ENCODE measurements around the gene PCAT6. TPM values are rescaled to one million over a fixed set of nuclear protein-coding genes. Genes with fewer than 3 reads are reported as not detected.

PCAT6 gene
- total RNA-seq, 1 donor from 2014 or later: 6.8 TPM

GRCh38 chr1:202796670-202797069, 14.1 kb upstream of the PCAT6 start:
- Mint-ChIP-seq H3K27ac (ENCODE audit: unreplicated experiment) (peak overlapping the region; percentile 32), H3K9me3 (ENCODE audit: low read depth) (no peaks in the 10 kb centered on the region), H3K36me3 (ENCODE audit: low read depth) (peaks cover 1% of the 10 kb centered on the region), H3K27me3 (ENCODE audit: low read depth) (no peaks in the 10 kb centered on the region), H3K4me1 (ENCODE audit: low read depth) (peaks cover 30% of the 10 kb centered on the region), H3K4me3 (ENCODE audit: unreplicated experiment) (no peak overlapping the region)
- no peak for DNase-seq (ENCODE audit: low spot score)
- TF ChIP-seq CTCF (IDR thresholded peaks at IDR 0.05): no peak

- H3K9me3 Mint-ChIP-seq (ENCODE audit: low read depth): no peaks in the 10 kb centered on the region
- peaks cover 1% of the 10 kb centered on the region for H3K36me3 Mint-ChIP-seq (ENCODE audit: low read depth)
- H3K27me3 Mint-ChIP-seq (ENCODE audit: low read depth): no peaks in the 10 kb centered on the region
- no peak for TF ChIP-seq CTCF (IDR thresholded peaks at IDR 0.05)
- no peak for DNase-seq (ENCODE audit: low spot score)
- peak overlapping the region; percentile 27 for H3K27ac Mint-ChIP-seq (ENCODE audit: unreplicated experiment)
- no peak overlapping the region for H3K4me3 Mint-ChIP-seq (ENCODE audit: unreplicated experiment)
- H3K4me1 Mint-ChIP-seq (ENCODE audit: low read depth): peaks cover 42% of the 10 kb centered on the region
These were observed 12.5 kb upstream of the PCAT6 start for GRCh38 chr1:202798260-202798659.

- Mint-ChIP-seq H3K9me3 (ENCODE audit: low read depth) (no peaks in the 10 kb centered on the region), H3K27me3 (ENCODE audit: low read depth) (no peaks in the 10 kb centered on the region), H3K27ac (ENCODE audit: unreplicated experiment) (no peak overlapping the region), H3K4me3 (ENCODE audit: unreplicated experiment) (no peak overlapping the region), H3K4me1 (ENCODE audit: low read depth) (peaks cover 48% of the 10 kb centered on the region), H3K36me3 (ENCODE audit: low read depth) (peaks cover 1% of the 10 kb centered on the region)
- no peak for TF ChIP-seq CTCF (IDR thresholded peaks at IDR 0.05)
- no peak for DNase-seq (ENCODE audit: low spot score)
These were observed 11.9 kb upstream of the PCAT6 start for GRCh38 chr1:202798792-202799331.

DNA sequence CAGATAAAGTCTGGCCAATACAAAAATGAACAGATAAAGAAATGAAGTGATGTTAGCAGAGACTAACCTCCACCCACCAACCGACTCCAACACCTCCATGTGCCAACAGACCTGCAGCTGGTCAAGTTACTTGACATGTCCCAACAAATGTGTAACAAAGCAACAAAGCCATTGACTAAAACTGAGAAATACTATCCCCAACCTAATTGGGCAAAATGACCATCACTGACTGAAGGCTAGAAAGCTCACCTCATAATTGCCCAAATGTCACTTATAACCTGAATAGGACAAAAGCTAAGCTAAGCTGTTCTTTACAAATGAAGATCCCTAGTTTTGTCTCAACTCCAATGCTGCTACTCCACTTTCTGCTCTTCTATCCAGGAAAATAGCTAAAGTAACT, 10.0 kb upstream of the PCAT6 start:
- H3K36me3 Mint-ChIP-seq (ENCODE audit: low read depth): peaks cover 1% of the 10 kb centered on the region
- H3K27me3 Mint-ChIP-seq (ENCODE audit: low read depth): no peaks in the 10 kb centered on the region
- no peak for TF ChIP-seq CTCF (IDR thresholded peaks at IDR 0.05)
- peak overlapping the region; percentile 9 for H3K27ac Mint-ChIP-seq (ENCODE audit: unreplicated experiment)
- peaks cover 61% of the 10 kb centered on the region for H3K4me1 Mint-ChIP-seq (ENCODE audit: low read depth)
- H3K4me3 Mint-ChIP-seq (ENCODE audit: unreplicated experiment): no peak overlapping the region
- H3K9me3 Mint-ChIP-seq (ENCODE audit: low read depth): no peaks in the 10 kb centered on the region
- DNase-seq (ENCODE audit: low spot score): no peak

GRCh38 chr1:202801175-202801574, 9.6 kb upstream of the PCAT6 start:
- TF ChIP-seq CTCF (IDR thresholded peaks at IDR 0.05): no peak
- H3K27me3 Mint-ChIP-seq (ENCODE audit: low read depth): no peaks in the 10 kb centered on the region
- peaks cover 65% of the 10 kb centered on the region for H3K4me1 Mint-ChIP-seq (ENCODE audit: low read depth)
- H3K36me3 Mint-ChIP-seq (ENCODE audit: low read depth): peaks cover 1% of the 10 kb centered on the region
- H3K27ac Mint-ChIP-seq (ENCODE audit: unreplicated experiment): no peak overlapping the region
- no peak for DNase-seq (ENCODE audit: low spot score)
- no peak overlapping the region for H3K4me3 Mint-ChIP-seq (ENCODE audit: unreplicated experiment)
- no peaks in the 10 kb centered on the region for H3K9me3 Mint-ChIP-seq (ENCODE audit: low read depth)
